NOMO-1 (cell line): ENCODE measurements around the gene CPED1.
A peak's percentile ranks its signal among the peaks of the same experiment; 100 is the strongest.
"Not testable (repeated sequence)": the region's sequence is repeated elsewhere in the genome, so short reads cannot be mapped to it uniquely, and the experiment has no call there.

Experiments
- DNase-seq, 2 experiments: peaks; one replicate each; lab custom pipeline; 2025; ENCODE audit not compliant: unreplicated experiment in 2 of 2; lab: John Stamatoyannopoulos, UW

CPED1 gene

DNA sequence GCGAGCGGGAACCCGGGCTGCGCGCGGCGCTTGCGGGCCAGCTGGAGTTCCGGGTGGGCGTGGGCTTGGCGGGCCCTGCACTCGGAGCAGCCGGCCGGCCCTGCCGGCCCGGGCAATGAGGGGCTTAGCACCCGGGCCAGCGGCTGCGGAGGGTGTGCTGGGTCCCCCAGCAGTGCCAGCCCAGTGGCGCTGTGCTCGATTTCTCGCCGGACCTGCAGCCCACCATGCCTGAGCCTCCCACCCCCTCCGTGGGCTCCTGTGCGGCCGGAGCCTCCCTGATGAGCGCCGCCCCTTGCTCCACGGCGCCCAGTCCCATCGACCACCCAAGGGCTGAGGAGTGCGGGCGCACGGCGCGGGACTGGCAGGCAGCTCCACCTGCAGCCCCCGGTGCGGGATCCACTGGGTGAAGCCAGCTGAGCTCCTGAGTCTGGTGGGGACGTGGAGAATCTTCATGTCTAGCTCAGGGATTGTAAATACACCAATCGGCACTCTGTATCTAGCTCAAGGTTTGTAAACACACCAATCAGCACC, 71.5 kb downstream of the CPED1 start:
- DNase-seq, result not testable (repeated sequence)

DNA sequence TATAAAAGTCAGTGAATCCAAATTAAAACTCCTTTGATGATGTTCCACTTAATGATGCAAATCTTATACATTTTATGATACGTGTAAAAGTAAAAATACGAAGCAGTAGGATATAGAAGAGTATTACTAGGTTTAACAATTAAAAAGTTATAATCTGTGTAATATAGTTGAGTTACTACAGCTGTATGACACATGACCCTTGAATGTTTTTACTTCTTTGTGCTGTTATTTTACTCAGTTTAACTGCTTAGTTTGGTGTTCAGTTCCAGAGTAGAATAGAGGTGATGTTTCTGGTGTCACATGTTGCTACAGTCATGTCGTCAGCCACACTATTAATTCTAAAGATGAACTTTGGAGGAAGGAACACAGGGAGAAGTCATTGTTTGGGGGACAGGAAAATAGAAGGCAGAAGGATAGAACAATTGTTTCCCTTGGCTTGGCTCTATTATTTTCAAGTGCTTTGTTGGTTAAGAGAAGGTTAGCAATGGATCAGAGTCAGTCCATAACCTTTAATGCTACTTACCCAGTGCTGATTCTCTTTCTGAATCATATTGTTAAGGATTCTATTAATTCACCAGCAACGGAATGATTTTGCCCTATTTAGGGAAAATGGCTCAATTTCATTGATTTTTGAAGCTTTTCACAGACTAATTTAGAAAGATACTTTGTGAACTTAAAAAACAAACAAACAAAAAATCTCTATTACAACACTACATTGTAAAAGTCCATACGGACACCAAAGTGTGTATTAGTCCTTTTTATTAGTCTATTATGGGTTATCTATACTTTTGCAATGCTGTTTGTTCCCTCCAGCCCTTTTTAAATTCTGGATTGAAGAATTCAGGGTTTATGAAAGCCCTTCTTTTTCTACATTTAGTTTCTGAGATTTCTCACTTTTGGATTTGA, 73.4 kb downstream of the CPED1 start:
- DNase-seq, result no peak

DNA sequence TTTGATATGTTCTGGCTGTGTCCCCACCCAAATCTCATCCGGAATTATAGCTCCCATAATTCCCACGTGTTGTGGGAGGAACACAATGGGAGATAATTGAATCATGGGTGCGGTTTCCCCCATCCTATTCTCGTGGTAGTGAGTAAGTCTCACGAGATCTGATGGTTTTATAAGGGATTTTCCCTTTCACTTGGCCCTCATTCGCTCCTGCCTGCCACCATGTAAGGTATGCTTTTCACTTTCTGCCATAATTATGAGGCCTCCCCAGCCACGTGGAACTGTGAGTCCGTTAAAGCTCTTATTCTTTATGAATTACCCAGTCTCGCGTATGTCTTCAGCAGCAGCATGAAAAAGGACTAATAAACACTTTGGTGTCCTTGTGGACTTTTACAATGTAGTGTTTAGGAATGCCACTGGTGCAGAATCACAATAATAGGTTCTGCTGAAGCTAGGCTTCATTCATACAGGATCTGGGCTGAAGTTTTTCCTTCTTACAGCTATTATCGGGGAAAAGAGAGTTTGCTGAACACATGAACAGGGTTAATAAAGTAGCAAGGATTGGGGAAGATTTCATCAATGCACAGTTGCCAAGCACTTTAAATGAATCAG, 74.3 kb downstream of the CPED1 start:
- no peak for DNase-seq

DNA sequence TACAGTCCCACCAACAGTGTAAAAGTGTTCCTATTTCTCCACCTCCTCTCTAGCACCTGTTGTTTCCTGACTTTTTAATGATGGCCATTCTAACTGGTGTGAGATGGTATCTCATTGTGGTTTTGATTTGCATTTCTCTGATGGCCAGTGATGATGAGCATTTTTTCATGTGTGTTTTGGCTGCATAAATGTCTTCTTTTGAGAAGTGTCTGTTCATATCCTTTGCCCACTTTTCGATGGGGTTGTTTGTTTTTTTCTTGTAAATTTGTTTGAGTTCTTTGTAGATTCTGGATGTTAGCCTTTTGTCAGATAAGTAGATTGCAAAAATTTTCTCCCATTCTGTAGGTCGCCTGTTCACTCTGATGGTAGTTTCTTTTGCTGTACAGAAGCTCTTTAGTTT, 79.2 kb downstream of the CPED1 start:
- not testable (repeated sequence) for DNase-seq

DNA sequence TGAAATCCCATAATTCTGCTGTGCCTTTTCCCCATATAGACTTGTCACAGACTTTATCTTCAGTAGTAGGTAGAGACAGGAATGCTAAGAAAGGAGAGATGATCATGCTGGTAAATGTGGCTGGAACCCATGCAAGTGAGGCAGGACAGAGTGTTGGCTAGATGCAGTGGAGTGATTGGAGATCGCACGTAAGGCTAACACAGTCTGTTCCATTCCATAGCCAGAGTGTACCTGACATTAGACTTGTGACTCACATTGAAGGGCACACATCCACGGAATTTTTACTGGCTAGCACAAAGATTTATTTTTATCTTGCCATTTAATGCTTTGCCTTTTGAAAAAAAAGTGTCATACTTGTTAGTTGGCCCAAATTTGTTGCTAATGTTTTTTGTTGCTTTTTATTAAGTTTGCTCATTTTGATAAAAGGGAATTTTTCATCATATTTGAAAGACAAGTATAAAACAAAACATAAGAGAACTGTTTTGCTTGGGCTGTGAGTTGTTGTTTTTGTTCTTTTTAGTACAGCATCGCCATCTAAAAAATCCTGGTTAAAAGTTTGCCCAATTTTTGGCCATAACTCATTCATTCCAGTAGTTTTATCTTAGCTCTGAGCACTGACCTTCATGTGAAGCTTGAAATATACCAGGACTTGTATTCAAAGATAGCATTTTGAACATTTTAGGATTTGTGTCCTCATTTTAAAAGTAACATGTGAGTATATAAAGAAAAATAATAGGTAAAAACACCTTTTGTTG, 81.0 kb downstream of the CPED1 start:
- DNase-seq, result no peak

DNA sequence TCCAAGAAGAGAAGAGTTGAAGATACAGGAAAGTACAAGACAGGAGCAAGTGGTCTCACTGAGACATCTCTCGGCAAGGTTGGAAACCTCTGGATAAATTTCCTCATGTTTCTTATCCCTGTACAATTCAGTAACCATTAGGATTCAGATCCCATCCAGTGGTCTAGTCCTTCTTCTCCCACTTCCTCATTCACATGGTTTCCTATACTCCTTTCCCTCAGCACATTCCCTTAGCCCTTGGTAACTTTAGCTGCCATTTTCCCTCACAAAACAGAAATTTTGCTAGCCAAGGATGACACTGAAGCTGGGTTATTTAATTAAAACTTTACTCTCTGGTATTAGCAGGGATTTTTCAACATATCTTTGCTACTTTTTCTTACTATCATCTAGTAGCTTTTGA, 82.6 kb downstream of the CPED1 start:
- DNase-seq, result no peak

DNA sequence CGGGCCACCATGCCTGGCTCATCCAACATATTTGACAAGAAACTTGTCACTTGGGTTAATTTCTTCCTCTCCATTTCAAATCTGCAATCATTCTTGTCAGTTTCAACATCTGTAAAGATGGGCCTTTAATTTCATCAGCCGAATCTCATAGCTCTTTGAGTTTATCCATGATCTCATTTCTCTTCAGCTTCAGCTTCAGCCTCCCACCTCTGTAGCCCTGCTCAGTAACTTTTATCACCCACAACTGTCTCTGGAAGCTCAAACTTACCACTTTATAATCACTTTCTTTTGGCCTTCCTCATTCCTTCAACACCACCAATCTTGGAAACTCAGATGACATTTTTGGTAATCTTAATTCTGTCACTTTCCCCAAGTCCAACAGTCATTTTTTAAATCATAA, 83.2 kb downstream of the CPED1 start:
- no peak for DNase-seq

DNA sequence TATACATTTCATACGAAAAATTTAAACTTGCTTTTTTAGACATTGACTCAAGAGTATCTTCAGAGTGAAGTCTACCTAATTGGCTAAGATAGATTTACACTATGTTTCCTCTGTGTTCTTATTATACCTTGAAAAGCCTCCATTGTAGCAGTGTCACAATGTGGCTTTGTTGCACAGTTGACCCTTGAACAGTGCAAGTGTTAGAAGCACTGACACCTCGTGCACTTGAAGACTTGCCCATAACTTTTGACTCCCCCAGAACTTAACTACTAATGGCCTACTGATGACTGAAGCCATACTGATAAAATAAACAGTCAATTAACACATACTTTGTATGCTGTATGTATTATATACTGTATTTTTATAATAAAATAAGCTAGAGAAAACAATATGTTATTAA, 84.3 kb downstream of the CPED1 start:
- no peak for DNase-seq

DNA sequence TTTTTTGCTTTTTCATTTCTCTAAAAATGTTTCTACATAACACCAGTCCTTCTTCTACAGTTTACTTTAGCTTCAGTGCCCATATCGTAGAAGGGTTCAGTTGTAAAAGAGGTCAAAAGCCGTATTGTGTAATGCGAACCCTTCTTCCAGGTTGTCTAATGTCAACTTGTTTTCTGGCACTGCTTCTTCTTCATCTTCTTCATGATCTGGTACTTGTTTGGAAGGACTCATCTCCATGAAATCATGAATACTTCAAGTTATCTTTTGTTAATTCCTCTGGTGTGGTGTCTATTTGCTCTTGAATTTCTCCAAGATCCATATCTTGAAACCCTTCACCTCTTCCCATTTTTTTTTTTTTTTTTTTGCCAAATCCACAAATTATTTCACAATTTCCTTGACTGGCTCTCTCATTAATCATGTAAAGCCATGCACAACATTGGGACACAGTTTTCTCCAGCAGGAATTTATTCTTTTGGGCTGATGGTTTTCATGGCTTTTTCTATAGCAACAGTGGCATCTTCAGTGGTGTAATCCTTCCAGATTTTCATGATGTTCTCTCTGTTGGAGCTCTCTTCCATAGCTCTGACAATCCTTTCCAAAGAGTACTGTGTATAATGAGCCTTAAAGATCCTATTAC, 85.1 kb downstream of the CPED1 start:
- DNase-seq, result no peak

DNA sequence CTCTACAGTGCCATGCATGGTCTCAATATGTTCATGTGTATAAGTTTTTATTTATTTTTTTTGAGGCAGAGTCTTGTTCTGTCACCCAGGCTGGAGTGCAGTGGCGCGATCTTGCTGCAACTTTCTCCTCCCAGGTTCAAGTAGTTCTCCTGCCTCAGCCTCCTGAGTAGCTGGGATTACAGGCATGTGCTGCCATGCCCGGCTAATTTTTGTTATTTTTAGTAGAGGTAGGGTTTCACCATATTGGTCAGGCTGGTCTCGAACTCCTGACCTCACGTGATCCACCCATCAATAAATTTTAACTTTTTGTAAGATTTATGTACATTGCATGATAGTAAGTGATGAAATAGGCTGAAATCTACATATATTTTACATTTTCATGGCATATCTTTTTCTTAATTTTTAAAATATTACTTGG, 86.9 kb downstream of the CPED1 start:
- DNase-seq, result not testable (repeated sequence)

DNA sequence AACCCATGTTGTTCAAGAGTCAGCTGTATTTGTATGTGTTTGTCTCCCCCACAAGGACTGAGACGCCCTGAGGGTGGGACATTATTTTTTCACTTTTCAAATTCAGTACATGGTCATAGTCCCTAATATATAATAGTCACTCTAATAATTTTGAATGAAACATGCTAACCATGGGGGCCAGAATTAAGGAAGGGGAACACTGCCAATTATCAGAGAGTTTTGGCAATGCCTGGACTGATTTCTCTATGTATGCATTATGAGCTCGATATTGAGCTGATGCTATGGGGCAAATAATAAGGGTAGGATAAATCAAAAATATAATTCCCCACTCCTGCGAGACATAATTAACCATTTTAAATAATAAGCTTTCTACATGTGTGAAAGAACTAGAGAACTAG, 87.4 kb downstream of the CPED1 start:
- DNase-seq, result no peak

DNA sequence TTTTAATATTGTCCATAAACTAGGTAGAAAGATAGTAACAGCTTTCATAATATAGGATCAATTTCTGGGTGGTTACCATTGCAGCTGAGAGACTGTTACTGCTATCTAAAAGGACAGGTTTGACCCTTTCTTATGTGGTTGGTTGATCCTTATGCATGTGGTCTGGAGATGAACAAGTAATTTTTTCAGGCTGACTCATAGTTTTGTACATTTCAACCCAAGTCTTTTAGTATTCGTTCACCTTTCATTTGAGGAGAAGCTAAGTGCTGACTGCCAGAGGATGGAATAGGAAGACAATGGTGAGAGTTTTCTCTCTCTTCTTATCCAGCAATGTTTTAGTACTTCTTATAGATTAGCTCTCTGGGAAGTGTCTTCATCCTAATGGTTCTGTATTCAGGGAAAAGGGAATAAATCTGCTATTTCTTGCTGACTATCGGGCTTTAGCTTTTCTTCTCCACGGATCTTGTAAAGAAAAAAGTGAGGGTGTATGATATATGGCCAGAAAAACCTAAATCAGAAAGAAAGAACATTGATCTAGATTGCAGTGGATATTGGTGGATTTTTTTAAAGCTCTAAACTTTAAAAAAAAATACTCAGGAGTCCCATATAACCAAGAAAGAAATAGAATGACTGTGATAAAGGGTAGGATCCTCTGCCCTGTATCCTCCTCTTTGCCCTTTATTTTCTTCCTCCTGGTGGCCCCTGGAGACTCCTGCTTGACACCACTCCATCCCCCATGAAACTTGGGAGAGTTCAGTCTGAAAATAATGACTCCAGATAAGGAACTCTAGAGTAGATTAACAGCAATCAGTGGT, 88.0 kb downstream of the CPED1 start:
- DNase-seq, result no peak

DNA sequence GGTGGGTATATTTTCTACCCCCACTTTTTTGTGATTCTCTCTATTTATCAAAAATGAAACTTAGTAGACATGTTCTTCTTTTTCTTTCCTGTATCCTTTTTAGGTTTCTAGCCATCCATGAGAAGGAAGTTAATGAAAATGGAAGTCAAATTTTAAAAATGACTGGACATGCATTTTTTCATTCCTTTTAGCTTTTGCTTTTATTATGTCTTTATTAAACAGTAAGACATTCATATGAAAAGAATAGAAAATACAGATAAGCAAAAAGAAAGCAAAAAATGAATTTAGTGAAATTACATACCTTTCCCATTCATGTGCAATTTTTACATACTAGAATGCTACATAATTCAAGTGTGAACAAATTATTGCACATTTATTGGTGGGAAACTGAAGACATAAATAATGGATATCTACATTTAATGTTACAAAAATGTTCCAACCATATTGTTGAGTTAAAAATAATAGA, 88.7 kb downstream of the CPED1 start:
- no peak for DNase-seq

DNA sequence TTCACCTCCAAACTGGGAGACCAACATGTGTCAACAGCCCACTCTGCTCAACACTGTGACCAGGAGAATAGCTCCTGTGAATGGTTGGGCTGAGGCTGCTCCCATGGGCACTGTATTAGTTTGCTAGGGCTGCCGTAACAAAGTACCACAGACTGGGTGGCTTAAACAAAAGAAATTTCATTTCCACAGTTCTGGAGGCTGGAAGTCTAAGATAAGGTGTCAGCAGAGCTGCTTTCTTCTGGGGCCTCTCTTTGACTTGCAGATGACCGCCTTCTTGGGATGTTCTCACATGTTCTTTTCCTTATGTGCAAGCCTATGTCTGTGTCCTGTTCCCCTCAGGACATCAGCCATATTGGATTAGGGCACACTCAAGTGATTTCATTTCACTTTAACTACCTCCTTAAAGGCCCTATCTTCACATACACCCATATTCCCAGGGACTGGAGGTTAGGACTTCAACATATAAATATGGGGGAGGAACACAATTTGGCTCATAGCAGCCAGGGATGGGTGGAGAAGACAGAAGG, 90.3 kb downstream of the CPED1 start:
- DNase-seq, result no peak

DNA sequence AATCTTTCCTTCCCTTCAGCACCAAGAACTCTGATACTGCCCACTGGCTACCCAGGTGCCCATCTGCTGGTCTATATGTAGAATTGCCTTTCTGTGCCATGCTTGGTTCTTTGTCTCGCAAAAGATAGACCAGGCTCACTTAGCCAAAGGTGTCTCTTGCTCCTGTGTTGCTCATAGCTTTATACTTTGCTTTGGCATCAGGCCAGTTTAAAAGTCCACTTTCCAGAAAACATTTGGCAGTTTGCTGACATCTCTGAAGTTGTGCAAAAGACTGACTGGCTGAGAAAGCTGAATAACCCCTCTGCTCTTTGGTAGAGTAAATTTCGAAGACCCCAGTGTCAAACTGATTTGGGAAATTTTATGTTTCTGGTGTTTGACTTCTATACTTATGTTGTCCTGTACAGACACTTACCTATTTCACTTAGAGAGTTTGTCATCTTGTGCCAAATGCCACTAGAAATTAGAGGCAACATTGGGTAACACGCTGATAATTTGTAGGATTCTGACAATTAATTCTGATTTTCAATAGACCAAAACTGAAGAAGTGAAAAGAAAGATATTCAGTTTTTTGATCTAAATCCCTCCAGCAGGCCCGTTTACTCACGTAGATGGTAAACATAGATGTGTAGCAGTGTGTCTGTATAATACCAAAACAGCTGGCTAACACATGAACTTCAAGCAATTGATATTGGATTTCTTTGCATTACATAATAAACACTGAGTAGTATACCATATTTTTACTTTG, 91.1 kb downstream of the CPED1 start:
- no peak for DNase-seq

DNA sequence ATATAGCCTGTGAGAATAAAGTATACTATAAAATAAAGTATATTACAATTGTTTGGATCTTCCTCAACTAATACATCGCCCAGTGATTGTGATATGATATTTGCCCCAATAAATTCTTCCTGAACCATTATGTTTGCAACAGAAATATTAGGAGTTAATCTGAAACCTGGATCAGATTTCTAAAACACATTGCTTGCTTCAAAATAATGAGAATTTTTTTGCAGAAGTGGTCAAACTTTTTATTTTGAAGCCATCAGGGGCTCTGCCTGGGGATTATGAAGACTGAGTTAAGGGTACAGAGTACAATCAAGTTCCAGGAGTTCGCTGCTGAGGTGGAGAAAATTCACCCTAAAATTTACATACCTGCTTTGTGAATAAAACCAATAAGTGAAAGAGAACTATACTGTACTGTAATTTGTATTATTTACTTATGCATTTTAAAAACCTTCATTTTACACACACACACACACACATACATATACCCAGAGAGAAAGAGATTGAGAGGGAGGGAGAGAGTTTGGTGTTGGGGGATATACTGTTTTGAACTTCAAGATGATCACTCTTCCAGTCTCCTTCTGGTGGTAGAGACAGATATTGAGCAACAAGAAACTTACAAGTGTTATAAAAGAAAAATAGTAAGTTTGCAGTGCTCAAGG, 91.9 kb downstream of the CPED1 start:
- DNase-seq, result no peak

DNA sequence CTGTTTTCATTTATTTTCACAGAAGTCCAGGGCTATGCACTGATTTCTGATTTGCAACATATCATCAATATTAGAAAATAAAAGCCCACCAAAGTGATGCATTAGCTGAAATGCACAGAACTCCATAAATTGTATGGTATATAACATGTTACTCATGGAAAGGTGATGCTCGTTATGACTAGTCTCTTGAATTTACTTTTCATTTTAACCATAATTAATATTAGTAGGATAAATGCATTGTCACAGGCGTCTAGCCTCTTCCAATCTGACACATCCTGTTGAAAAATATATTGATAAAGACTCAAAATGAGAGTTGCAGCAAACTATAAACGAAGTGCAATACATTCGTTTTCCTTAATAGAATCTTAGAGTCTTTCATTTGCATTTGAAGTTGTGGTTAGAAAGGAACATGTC, 92.4 kb downstream of the CPED1 start:
- no peak for DNase-seq

DNA sequence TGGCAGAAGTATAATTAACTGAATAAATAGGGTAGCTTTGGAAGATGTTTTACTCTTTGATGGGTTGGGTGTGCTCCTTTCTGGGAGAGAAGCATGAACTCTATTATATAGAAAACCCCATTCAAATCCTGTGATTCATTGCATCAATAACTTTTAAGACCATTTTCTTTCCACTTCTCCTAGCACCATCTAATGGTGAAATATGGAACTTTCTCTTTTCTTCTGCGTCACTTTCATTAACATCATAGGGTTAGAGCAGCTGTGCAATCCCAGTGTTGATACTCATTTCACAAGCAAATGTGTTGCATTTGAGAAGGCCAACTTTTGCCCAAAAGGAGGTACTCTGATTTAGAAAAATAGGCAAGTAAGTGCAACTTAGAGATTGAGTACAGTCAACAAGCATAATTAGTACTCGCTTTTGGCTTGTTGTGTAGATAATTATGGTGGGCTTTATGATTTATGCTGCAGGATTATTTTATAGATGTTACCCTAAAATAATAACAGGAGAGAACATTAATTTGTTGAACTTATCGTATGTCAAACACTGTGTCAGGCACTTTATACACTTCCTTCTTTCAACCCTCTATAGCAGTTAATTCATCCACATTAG, 92.9 kb downstream of the CPED1 start:
- DNase-seq, result peak in 1 of 2 experiments; percentile 41
